Large intestine (tissue), 3 donors: ENCODE measurements around the gene KIAA1328. TPM values are rescaled to one million over a fixed set of nuclear protein-coding genes. Genes with fewer than 3 reads are reported as not detected.

Experiments used
- DNase-seq, 2 donors: peaks; one replicate each; pipeline versions ENCODE4 v3.0.0 to v3.0.0-alpha.2; 2013
- H3K27ac ChIP-seq: one replicate; pipeline ENCODE4 v1.5.1; 2013; ENCODE audit warnings: low read length
- H3K27me3 ChIP-seq: 2 replicates; pipeline ENCODE4 v1.6.1; 2013; ENCODE audit warnings: low read length; ENCODE audit not compliant: control insufficient read depth, insufficient read depth
- H3K36me3 ChIP-seq: 2 replicates; pipeline ENCODE4 v1.6.1; 2013; ENCODE audit warnings: low read length; ENCODE audit not compliant: control insufficient read depth, insufficient read depth
- H3K4me1 ChIP-seq: one replicate; pipeline ENCODE4 v1.6.1; 2013; ENCODE audit warnings: low read length; ENCODE audit not compliant: control insufficient read depth, insufficient read depth
- H3K4me3 ChIP-seq: one replicate; pipeline ENCODE4 v1.5.1; 2013; ENCODE audit warnings: low read length
- H3K9me3 ChIP-seq: one replicate; pipeline ENCODE4 v1.6.1; 2013; ENCODE audit warnings: mild to moderate bottlenecking, low read depth, low read length, moderate library complexity; ENCODE audit not compliant: control insufficient read depth
- WGBS: methylation state at CpG from one replicate; pipeline ENCODE4 v1.1.5; 2013; ENCODE audit warnings: low lambda C conversion rate; ENCODE audit not compliant: insufficient coverage; 5-methylcytosine and 5-hydroxymethylcytosine counted together
- polyA plus RNA-seq: library from polyadenylated mRNA; unstranded; fragments of 120-200 nt; gene quantifications from one replicate; pipeline ENCODE4 v1.2.1, GENCODE V29; 2013

The KIAA1328 gene
- polyA plus RNA-seq, 1 donor, result 7.0 TPM

- Histone ChIP-seq H3K27ac (no peak overlapping the region), H3K36me3 (no peaks in the 10 kb centered on the region), H3K4me1 (no peaks in the 10 kb centered on the region), H3K27me3 (no peaks in the 10 kb centered on the region), H3K9me3 (no peaks in the 10 kb centered on the region), H3K4me3 (no peak overlapping the region)
- DNase-seq, result no peak
Measured at GRCh38 chr18:37006742-37007141, 177.8 kb downstream of the KIAA1328 start.

DNA sequence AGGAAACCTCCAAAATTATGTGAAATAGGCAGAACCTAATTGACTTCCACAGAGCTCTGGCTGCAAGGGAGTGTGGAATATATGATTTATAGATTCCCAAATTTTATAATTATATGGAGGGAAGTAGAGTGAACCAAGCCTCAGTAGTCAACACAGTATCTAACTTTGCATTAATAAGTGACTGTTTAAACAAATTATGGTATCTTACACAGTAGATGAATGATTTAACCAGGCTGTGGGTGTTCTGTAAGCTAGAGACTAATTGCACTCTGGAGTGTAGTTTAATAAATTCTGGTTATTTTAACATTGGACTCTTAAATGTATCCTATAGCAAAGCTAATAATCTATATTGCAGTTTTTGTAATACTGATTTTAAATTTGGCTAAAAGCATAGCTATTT is 183.5 kb downstream of the KIAA1328 start:
- no peak for DNase-seq
- Histone ChIP-seq H3K4me3 (no peak overlapping the region), H3K4me1 (no peaks in the 10 kb centered on the region), H3K36me3 (no peaks in the 10 kb centered on the region), H3K27me3 (no peaks in the 10 kb centered on the region), H3K27ac (no peak overlapping the region), H3K9me3 (peaks cover 4% of the 10 kb centered on the region)

- Histone ChIP-seq H3K27me3 (no peaks in the 10 kb centered on the region), H3K27ac (no peak overlapping the region), H3K4me3 (no peak overlapping the region), H3K9me3 (peaks cover 9% of the 10 kb centered on the region), H3K36me3 (peaks cover 4% of the 10 kb centered on the region), H3K4me1 (no peaks in the 10 kb centered on the region)
- DNase-seq, result peak in 1 of 2 donors; percentile 7
- WGBS, result 50% methylated on average over 1 of the region's 7 CpGs
Measured at GRCh38 chr18:37019157-37019827, 190.4 kb downstream of the KIAA1328 start.

- no peak for DNase-seq
- no peaks in the 10 kb centered on the region for H3K27me3 ChIP-seq
- WGBS, result no CpG with 5 or more reads among the region's 2 CpGs
Measured at GRCh38 chr18:37033419-37033818, 204.5 kb downstream of the KIAA1328 start.

GRCh38 chr18:37042381-37042780 is 213.5 kb downstream of the KIAA1328 start:
- Histone ChIP-seq H3K9me3 (peaks cover 16% of the 10 kb centered on the region), H3K4me3 (no peak overlapping the region), H3K4me1 (no peaks in the 10 kb centered on the region), H3K27ac (no peak overlapping the region), H3K36me3 (no peaks in the 10 kb centered on the region), H3K27me3 (no peaks in the 10 kb centered on the region)
- no peak for DNase-seq
- WGBS, result 94% methylated on average over 2 of the region's 2 CpGs

More at GRCh38 chr18:37033419-37033818, 204.5 kb downstream of the KIAA1328 start:
- Histone ChIP-seq H3K36me3 (no peaks in the 10 kb centered on the region), H3K27ac (no peak overlapping the region), H3K4me1 (no peaks in the 10 kb centered on the region), H3K4me3 (no peak overlapping the region), H3K9me3 (no peaks in the 10 kb centered on the region)

DNA sequence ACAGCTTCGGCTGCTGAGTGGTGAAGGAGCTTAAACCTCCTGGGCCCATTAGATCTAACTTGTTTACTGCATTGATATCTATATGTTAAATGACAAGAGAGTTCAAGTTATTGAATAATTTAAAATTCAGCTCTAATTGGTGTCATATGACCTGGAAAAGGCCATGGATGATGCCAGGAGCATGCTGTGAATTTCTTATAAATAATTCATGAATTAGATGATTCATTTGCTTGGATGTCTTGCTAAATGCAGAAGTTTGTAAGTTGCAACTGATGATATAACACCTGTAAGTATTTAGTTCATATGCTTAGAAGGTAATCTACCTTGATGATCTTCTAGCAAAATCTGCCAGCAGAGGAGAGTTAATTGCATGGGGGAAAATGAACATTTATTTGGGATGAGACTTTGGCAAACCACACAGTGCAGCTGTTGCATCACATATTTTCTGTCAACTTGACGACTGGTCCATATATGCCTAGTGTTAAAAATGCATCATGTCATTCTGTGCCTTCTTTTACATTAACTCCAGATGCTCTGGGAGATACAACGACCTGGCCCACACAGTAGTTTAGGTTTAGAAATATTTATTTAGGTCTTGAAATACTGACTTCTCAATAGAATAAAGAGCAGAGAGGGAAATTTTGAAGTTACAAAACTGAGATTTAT is 226.3 kb downstream of the KIAA1328 start:
- Histone ChIP-seq H3K4me1 (no peaks in the 10 kb centered on the region), H3K36me3 (no peaks in the 10 kb centered on the region), H3K27me3 (no peaks in the 10 kb centered on the region), H3K4me3 (no peak overlapping the region), H3K9me3 (no peaks in the 10 kb centered on the region), H3K27ac (no peak overlapping the region)
- 50% methylated on average over 1 of the region's 3 CpGs for WGBS
- DNase-seq, result no peak

GRCh38 chr18:37064187-37064586 is 235.3 kb downstream of the KIAA1328 start:
- Histone ChIP-seq H3K4me3 (no peak overlapping the region), H3K4me1 (no peaks in the 10 kb centered on the region), H3K27ac (no peak overlapping the region), H3K9me3 (no peaks in the 10 kb centered on the region), H3K27me3 (no peaks in the 10 kb centered on the region), H3K36me3 (no peaks in the 10 kb centered on the region)
- 100% methylated on average over 1 of the region's 3 CpGs for WGBS
- no peak for DNase-seq

DNA sequence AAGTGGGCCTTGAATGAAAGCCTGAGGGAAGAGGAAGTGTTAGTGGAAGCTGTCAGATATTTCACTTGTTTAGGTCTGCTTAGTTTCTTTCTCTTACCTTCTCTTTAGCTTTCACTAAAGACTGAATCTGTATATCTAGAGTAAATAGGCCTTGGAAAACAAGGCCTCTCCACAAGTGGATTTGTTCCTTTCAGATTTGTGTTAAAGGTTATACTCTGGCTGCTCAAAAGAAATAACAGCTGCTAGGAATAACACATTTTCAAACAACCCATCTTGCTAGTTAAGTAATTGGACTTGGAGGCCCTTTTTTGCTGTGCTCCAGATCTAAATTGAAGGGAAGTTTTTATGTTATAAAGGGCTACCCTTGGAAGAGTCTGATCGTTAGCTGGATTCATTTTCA is 236.3 kb downstream of the KIAA1328 start:
- H3K4me1 ChIP-seq, result no peaks in the 10 kb centered on the region
- H3K27ac ChIP-seq, result no peak overlapping the region
- H3K27me3 ChIP-seq, result no peaks in the 10 kb centered on the region
- no peak overlapping the region for H3K4me3 ChIP-seq
- DNase-seq, result no peak
- H3K36me3 ChIP-seq, result no peaks in the 10 kb centered on the region
- H3K9me3 ChIP-seq, result no peaks in the 10 kb centered on the region
- 100% methylated on average over 1 of the region's 1 CpG for WGBS

- WGBS, result no CpG with 5 or more reads among the region's 6 CpGs
Measured at GRCh38 chr18:37084912-37085311, 256.0 kb downstream of the KIAA1328 start.

GRCh38 chr18:37085362-37085761 is 256.4 kb downstream of the KIAA1328 start:
- Histone ChIP-seq H3K9me3 (no peaks in the 10 kb centered on the region), H3K4me3 (no peak overlapping the region), H3K27ac (no peak overlapping the region), H3K27me3 (no peaks in the 10 kb centered on the region), H3K4me1 (no peaks in the 10 kb centered on the region), H3K36me3 (no peaks in the 10 kb centered on the region)
- no CpG with 5 or more reads among the region's 2 CpGs for WGBS
- no peak for DNase-seq

More at GRCh38 chr18:37084912-37085311, 256.0 kb downstream of the KIAA1328 start:
- H3K9me3 ChIP-seq, result no peaks in the 10 kb centered on the region
- no peaks in the 10 kb centered on the region for H3K4me1 ChIP-seq
- no peaks in the 10 kb centered on the region for H3K27me3 ChIP-seq
- H3K4me3 ChIP-seq, result no peak overlapping the region
- DNase-seq, result no peak
- no peak overlapping the region for H3K27ac ChIP-seq
- no peaks in the 10 kb centered on the region for H3K36me3 ChIP-seq
